Left lung (tissue), 10 donors: Measurements from ENCODE around the gene RHO. TPM values are rescaled to one million over a fixed set of nuclear protein-coding genes. Genes with fewer than 3 reads are reported as not detected.

Experiments
- ATAC-seq: fragments of 200-7000 bp; cut with Tn5 transposase; one replicate; pipeline ENCODE4 v1.9.1; 2020; ENCODE audit warnings: moderate library complexity
- DNase-seq, 4 donors: peaks; one replicate each; pipeline ENCODE4 v3.0.0-alpha.2; 2013 to 2020
- H3K27ac ChIP-seq, 2 donors: fragments of 200-600 bp; sonication (generic) in 1 of 2; one replicate each; pipeline versions ENCODE4 v1.5.0 to v1.8.0; 2020 to 2021
- H3K27me3 ChIP-seq, 2 donors: fragments of 200-600 bp; sonication (generic) in 1 of 2; one replicate each; pipeline versions ENCODE4 v1.5.0 to v1.8.0; 2020 to 2021
- H3K36me3 ChIP-seq, 2 donors: fragments of 200-600 bp; sonication (generic) in 1 of 2; one replicate each; pipeline versions ENCODE4 v1.5.0 to v1.8.0; 2020 to 2021
- H3K4me1 ChIP-seq, 2 donors: fragments of 200-600 bp; one replicate each; pipeline ENCODE4 v1.8.0; 2021
- H3K4me3 ChIP-seq, 2 donors: fragments of 200-600 bp; sonication (generic) in 1 of 2; one replicate each; pipeline versions ENCODE4 v1.5.0 to v1.8.0; 2020 to 2021; ENCODE audit warnings: mild to moderate bottlenecking in 1 of 2
- H3K9me3 ChIP-seq, 2 donors: fragments of 200-600 bp; sonication (generic) in 1 of 2; one replicate each; pipeline versions ENCODE4 v1.5.0 to v1.8.0; 2020 to 2021
- CTCF ChIP-seq, 2 donors: fragments of 200-600 bp; sonication (generic) in 1 of 2; IDR thresholded peaks; one replicate each; pipeline versions ENCODE4 v1.5.0 to v1.8.0; 2021; ENCODE audit warnings: antibody characterized with exemption in 2 of 2
- intact Hi-C, 2 donors: fragments of 100-400 bp; cut with DNase I; formaldehyde crosslinking; loops; one replicate each; pipeline versions ENCODE4 v1.11.2 to v1.14.2; 2022
- polyA plus RNA-seq, 6 donors: library from polyadenylated mRNA; unstranded; fragments of 120-200 nt; gene quantifications; one replicate each; pipeline ENCODE4 v1.2.1, GENCODE V29; 2013; ENCODE audit not compliant: insufficient read length in 6 of 6
- total RNA-seq, 2 donors: library from RNA; stranded (reverse); fragmentation: NEBNext Ultra II Directional; extraction: Animal tissue kit (Norgen Biotek cat#: 25700); gene quantifications; one replicate each; pipeline ENCODE4 v1.2.1, GENCODE V29; 2021
- donor health status: DM: no; HTN: yes; CAD: no.
- donor health status: DM: no; HTN: no; CAD: no.

RHO gene
- total and polyA plus RNA-seq, 8 donors, result 0.08 to 0.17 (median 0.09) TPM; not detected in 2

DNA sequence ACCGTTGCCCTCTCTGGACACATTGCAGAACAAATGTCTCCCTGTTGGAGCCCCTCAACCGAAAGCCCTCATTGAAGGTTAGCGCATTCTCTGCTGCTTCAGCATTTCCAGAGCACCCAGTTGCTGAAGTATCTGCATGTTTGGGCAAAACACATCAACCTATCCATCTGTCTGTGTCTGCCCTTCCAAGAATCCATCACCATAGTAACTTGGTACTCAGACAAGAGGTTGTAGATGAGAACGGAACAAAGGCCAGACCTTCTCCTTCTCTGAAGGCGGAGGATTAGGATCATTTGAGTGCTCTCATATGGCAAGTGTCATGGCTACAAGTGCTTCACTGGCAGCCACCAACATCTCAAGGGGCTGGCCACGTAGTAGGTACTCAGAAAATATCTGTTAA is 23.1 kb upstream of the RHO start:
- no peak for TF ChIP-seq CTCF (IDR thresholded peaks at IDR 0.05)
- Histone ChIP-seq H3K4me1 (peaks cover 0 to 9% of the 10 kb centered on the region in 2 donors), H3K36me3 (peaks cover 0 to 73% of the 10 kb centered on the region in 2 donors), H3K27me3 (no peaks in the 10 kb centered on the region), H3K27ac (no peak overlapping the region), H3K4me3 (no peak overlapping the region), H3K9me3 (no peaks in the 10 kb centered on the region)
- DNase-seq (no peak), ATAC-seq (no peak)
- intact Hi-C loops, result no loop called here

- no peaks in the 10 kb centered on the region for H3K9me3 ChIP-seq
- peaks cover 0 to 77% of the 10 kb centered on the region in 2 donors for H3K36me3 ChIP-seq
Measured at GRCh38 chr3:129506231-129506742, 22.2 kb upstream of the RHO start.

DNA sequence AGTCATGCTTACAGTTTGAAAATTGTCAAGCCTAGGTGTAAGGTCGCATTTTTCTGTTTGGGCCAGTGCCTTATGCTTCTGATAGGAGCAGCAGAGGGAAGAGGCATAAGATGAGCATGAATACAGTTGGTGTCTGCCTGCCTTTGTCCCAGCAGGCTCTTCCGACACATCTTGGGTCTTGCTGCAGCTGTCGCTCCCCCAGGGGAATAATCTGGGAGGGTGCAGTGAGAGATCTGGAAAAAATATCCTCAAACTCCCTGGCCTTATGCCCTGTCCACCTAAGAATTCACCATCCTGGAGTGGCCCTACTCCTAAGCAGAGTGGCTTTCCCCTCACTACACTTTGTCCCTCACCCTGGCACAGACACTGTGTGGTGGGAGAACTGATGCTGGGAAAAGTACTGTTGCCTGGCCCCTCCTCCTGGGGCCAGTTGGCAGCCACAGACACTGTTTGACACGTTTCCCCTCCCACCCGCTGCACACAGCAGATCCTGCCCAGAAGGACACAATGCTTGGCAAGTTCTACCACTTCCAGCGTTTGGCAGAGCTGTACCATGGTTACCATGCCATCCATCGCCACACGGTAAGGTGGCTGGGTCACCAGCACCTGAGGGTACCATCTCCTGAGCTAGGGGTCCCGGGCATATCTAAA is 21.1 kb upstream of the RHO start:
- peak; percentile 43 for ATAC-seq
- no peaks in the 10 kb centered on the region for H3K9me3 ChIP-seq
- H3K27ac ChIP-seq, result peak overlapping the region in 1 of 2 donors; percentile 7

More at GRCh38 chr3:129506231-129506742, 22.2 kb upstream of the RHO start:
- Histone ChIP-seq H3K27me3 (no peaks in the 10 kb centered on the region), H3K4me1 (peaks cover 0 to 3% of the 10 kb centered on the region in 2 donors), H3K4me3 (no peak overlapping the region), H3K27ac (no peak overlapping the region)
- ATAC-seq (no peak), DNase-seq (no peak)
- no peak for TF ChIP-seq CTCF (IDR thresholded peaks at IDR 0.05)
- intact Hi-C loops, result no loop called here

GRCh38 chr3:129512595-129512994 is 15.8 kb upstream of the RHO start:
- no peaks in the 10 kb centered on the region for H3K4me1 ChIP-seq

More for the DNA sequence above, 21.1 kb upstream of the RHO start:
- no peaks in the 10 kb centered on the region for H3K27me3 ChIP-seq
- peaks cover 0 to 76% of the 10 kb centered on the region in 2 donors for H3K36me3 ChIP-seq
- TF ChIP-seq CTCF (IDR thresholded peaks at IDR 0.05), result no peak
- no peak overlapping the region for H3K4me3 ChIP-seq
- intact Hi-C loops, result no loop called here
- peaks cover 0 to 3% of the 10 kb centered on the region in 2 donors for H3K4me1 ChIP-seq
- no peak for DNase-seq

More at GRCh38 chr3:129512595-129512994, 15.8 kb upstream of the RHO start:
- intact Hi-C loops, result no loop called here
- H3K27ac ChIP-seq, result no peak overlapping the region
- ATAC-seq (no peak), DNase-seq (no peak)
- no peak for TF ChIP-seq CTCF (IDR thresholded peaks at IDR 0.05)
- no peaks in the 10 kb centered on the region for H3K9me3 ChIP-seq
- peaks cover 0 to 61% of the 10 kb centered on the region in 2 donors for H3K36me3 ChIP-seq
- H3K4me3 ChIP-seq, result no peak overlapping the region
- no peaks in the 10 kb centered on the region for H3K27me3 ChIP-seq
